K562 (cell line): ENCODE measurements around the gene AIFM3. TPM values are rescaled to one million over a fixed set of nuclear protein-coding genes. Genes with fewer than 3 reads are reported as not detected.

Experiments
- ATF2 ChIP-seq: sonication (generic); formaldehyde crosslinking; IDR thresholded peaks from 2 replicates; pipeline ENCODE4 v1.8.1; 2022; ENCODE audit warnings: missing genetic modification reagents
- ERF ChIP-seq: fragments of 450-650 bp; formaldehyde crosslinking; IDR thresholded peaks from 2 replicates; pipeline ENCODE4 v1.4.0; 2020; ENCODE audit warnings: mild to moderate bottlenecking, mixed read lengths
- HDAC2 ChIP-seq: fragments of 450-650 bp; IDR thresholded peaks from 2 replicates; pipeline ENCODE4 v1.6.1; 2016; ENCODE audit warnings: mild to moderate bottlenecking
- NFE2L1 ChIP-seq: fragments of 450-650 bp; IDR thresholded peaks from 2 replicates; pipeline ENCODE4 v1.6.1; 2016; ENCODE audit warnings: missing genetic modification characterization, low read depth, mild to moderate bottlenecking, missing compliant biosample characterization, moderate library complexity, borderline replicate concordance
- RAD21 ChIP-seq, 2 experiments: fragments of 250-450 bp in 1 of 2; fragments of 450-650 bp in 1 of 2; sonication (Bioruptor Pico) in 1 of 2; formaldehyde crosslinking in 1 of 2; IDR thresholded peaks in 1 of 2; conservative IDR thresholded peaks in 1 of 2; 2 replicates each; pipeline versions ENCODE4 v1.4.0 to v1.8.0; 2020 to 2022; ENCODE audit warnings: mild to moderate bottlenecking in 2 of 2, moderate library complexity in 1 of 2
- SMC3 ChIP-seq: conservative IDR thresholded peaks from 2 replicates; pipeline ENCODE4 v1.6.1; 2011; ENCODE audit warnings: low read depth, low read length, improper control_type of control experiment; ENCODE audit not compliant: insufficient read depth
- SRF ChIP-seq, 2 experiments: fragments of 250-450, 450-650 bp in 1 of 2; sonication (Bioruptor Pico) in 1 of 2; sonication (generic) in 1 of 2; formaldehyde crosslinking; IDR thresholded peaks; 2 replicates each; pipeline versions ENCODE4 v1.5.0 to v1.5.1; 2020 to 2022; ENCODE audit warnings: mild to moderate bottlenecking in 1 of 2, missing genetic modification reagents in 1 of 2
- TFE3 ChIP-seq: fragments of 450-650 bp; formaldehyde crosslinking; IDR thresholded peaks from 2 replicates; pipeline ENCODE4 v1.4.0; 2020; ENCODE audit warnings: mild to moderate bottlenecking, mixed read lengths
- THAP12 ChIP-seq: fragments of 250-450 bp; sonication (Bioruptor Pico); IDR thresholded peaks from 2 replicates; pipeline ENCODE4 v1.9.0; 2021; ENCODE audit warnings: mild to moderate bottlenecking, inconsistent platforms
- ZNF354B ChIP-seq: fragments of 250-450 bp; sonication (Bioruptor Pico); IDR thresholded peaks from 2 replicates; pipeline ENCODE4 v1.4.0; 2020
- ZNF764 ChIP-seq: fragments of 250-450 bp; sonication (Bioruptor Pico); IDR thresholded peaks from 2 replicates; pipeline ENCODE4 v1.4.0; 2020; ENCODE audit warnings: low read depth, mild to moderate bottlenecking, moderate library complexity
- ZNF785 ChIP-seq: fragments of 250-450 bp; sonication (Bioruptor Pico); IDR thresholded peaks from 2 replicates; pipeline ENCODE4 v1.4.0; 2020; ENCODE audit warnings: mild to moderate bottlenecking
- polyA plus RNA-seq, 8 experiments: library from polyadenylated mRNA; depleted of rRNA in 4 of 8; stranded (reverse) in 5 of 8; unstranded in 3 of 8; fragments of >200 nt; fragmentation: Nextera tagmentation in 2 of 8; fragmentation: Illumina TruSeq in 1 of 8; extraction: Ambion mirVana in 2 of 8; extraction: Trizol in 1 of 8; gene quantifications; 2 replicates each; pipeline versions ENCODE4 v1.2.1 to v1.2.3, GENCODE V29; 2011 to 2014; ENCODE audit warnings: inconsistent platforms in 1 of 8, missing spikeins in 1 of 8
- total RNA-seq, 7 experiments: library from RNA; depleted of rRNA in 6 of 7; stranded (reverse); fragments of >200 nt in 6 of 7; fragmentation: Illumina TruSeq in 2 of 7; extraction: Trizol in 2 of 7; gene quantifications; 2 replicates each; pipeline versions ENCODE4 v1.2.1 to v1.2.3, GENCODE V29; 2011 to 2021; ENCODE audit warnings: low replicate concordance in 1 of 7
- TF ChIP-seq, protein P1 (sequence below): fragments of 450-650 bp; formaldehyde crosslinking; IDR thresholded peaks from 2 replicates; pipeline ENCODE4 v1.4.0; 2022; ENCODE audit warnings: missing genetic modification characterization
- TF ChIP-seq, protein P2 (sequence below): sonication (generic); formaldehyde crosslinking; IDR thresholded peaks from 2 replicates; pipeline ENCODE4 v1.8.1; 2023; ENCODE audit warnings: missing genetic modification reagents, mild to moderate bottlenecking, borderline replicate concordance

AIFM3 gene
- total and polyA plus RNA-seq, 9 of the 15 experiments (the other 6 are each of a cell fraction or from before 2014, with no cell fraction given) = 0.03 to 0.20 (median 0.07) TPM; not detected in 1

DNA sequence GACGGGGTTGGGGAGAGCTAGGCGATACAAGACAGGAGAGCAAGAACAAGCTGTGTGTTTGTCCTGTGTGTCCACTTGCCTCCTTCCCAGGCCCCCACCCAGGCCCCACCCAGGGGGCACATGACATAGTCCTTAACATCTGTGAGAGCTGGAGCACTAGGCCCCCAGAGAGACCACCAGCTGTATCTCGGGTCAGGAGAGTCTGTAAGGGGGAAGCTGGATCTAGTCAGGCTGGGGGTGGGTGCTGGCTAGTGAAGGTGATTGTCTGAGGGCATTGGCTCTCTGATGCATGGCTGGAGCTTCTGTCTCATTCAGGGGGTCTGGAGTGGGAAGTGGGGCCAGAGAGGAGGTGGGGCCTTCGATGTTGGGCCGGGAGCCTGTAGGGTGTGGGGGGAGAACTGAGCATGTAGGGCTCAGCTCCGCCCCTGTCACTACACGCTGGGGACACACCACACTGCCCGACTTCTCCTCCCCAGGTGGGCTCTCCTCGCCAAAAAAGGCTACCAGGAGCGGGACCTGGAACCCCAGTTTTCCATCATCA is 48.5 kb downstream of the AIFM3 start (continued):
- TF ChIP-seq RAD21 (CRISPR knock-in tag; conservative IDR thresholded peaks at IDR 0.05 in 1 of 2, IDR thresholded peaks at IDR 0.05 in 1 of 2) (0 out of 4 replicates have a peak, but pooled peaks of 1 of the 2 experiments have one; percentile 21), HDAC2 (no peak), ZNF764 (CRISPR knock-in tag) (0 out of 2 replicates have a peak, but pooled peaks have one; percentile 16), NFE2L1 (tag) (no peak), SRF (CRISPR knock-in tag; IDR thresholded peaks at IDR 0.05) (peak in 1 of 2 experiments; percentile 70; a peak in 1 of 4 replicates), THAP12 (CRISPR knock-in tag) (no peak), ZNF354B (0 out of 2 replicates have a peak, but pooled peaks have one; percentile 21), ERF (CRISPR knock-in tag) (0 out of 2 replicates have a peak, but pooled peaks have one; percentile 48), TFE3 (CRISPR knock-in tag) (0 out of 2 replicates have a peak, but pooled peaks have one; percentile 8), ZNF785 (0 out of 2 replicates have a peak, but pooled peaks have one; percentile 54), ATF2 (CRISPR knock-in tag) (no peak), SMC3 (0 out of 2 replicates have a peak, but pooled peaks have one; percentile 5)
- TF ChIP-seq, protein P1, sequence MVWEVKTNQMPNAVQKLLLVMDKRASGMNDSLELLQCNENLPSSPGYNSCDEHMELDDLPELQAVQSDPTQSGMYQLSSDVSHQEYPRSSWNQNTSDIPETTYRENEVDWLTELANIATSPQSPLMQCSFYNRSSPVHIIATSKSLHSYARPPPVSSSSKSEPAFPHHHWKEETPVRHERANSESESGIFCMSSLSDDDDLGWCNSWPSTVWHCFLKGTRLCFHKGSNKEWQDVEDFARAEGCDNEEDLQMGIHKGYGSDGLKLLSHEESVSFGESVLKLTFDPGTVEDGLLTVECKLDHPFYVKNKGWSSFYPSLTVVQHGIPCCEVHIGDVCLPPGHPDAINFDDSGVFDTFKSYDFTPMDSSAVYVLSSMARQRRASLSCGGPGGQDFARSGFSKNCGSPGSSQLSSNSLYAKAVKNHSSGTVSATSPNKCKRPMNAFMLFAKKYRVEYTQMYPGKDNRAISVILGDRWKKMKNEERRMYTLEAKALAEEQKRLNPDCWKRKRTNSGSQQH (CRISPR knock-in tag) = peak; percentile 92; the same call in 1 of the 2 replicates
- TF ChIP-seq, protein P2, sequence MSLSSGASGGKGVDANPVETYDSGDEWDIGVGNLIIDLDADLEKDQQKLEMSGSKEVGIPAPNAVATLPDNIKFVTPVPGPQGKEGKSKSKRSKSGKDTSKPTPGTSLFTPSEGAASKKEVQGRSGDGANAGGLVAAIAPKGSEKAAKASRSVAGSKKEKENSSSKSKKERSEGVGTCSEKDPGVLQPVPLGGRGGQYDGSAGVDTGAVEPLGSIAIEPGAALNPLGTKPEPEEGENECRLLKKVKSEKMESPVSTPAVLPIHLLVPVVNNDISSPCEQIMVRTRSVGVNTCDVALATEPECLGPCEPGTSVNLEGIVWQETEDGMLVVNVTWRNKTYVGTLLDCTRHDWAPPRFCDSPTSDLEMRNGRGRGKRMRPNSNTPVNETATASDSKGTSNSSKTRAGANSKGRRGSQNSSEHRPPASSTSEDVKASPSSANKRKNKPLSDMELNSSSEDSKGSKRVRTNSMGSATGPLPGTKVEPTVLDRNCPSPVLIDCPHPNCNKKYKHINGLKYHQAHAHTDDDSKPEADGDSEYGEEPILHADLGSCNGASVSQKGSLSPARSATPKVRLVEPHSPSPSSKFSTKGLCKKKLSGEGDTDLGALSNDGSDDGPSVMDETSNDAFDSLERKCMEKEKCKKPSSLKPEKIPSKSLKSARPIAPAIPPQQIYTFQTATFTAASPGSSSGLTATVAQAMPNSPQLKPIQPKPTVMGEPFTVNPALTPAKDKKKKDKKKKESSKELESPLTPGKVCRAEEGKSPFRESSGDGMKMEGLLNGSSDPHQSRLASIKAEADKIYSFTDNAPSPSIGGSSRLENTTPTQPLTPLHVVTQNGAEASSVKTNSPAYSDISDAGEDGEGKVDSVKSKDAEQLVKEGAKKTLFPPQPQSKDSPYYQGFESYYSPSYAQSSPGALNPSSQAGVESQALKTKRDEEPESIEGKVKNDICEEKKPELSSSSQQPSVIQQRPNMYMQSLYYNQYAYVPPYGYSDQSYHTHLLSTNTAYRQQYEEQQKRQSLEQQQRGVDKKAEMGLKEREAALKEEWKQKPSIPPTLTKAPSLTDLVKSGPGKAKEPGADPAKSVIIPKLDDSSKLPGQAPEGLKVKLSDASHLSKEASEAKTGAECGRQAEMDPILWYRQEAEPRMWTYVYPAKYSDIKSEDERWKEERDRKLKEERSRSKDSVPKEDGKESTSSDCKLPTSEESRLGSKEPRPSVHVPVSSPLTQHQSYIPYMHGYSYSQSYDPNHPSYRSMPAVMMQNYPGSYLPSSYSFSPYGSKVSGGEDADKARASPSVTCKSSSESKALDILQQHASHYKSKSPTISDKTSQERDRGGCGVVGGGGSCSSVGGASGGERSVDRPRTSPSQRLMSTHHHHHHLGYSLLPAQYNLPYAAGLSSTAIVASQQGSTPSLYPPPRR = no peak
